HepG2 (cell line): ENCODE results near the gene VPS18. TPM values are rescaled to one million over a fixed set of nuclear protein-coding genes. Genes with fewer than 3 reads are reported as not detected.
A peak's percentile ranks its signal among the peaks of the same experiment; 100 is the strongest.

ENCODE experiments used
- ATAC-seq: fragments of 200-7000 bp; cut with Tn5 transposase; 3 replicates; pipeline ENCODE4 v1.9.1; 2020; ENCODE audit warnings: mild to moderate bottlenecking, moderate library complexity
- BruUV-seq: library from RNA; stranded (reverse); fragments of 400-500 nt; replicated peaks from 2 replicates; lab custom pipeline; 2021; lab: Mats Ljungman, UMichigan
- CTCF ChIA-PET: fragments of 300-600 bp; formaldehyde crosslinking; extraction: SDS; loops from one replicate; lab custom pipeline; 2021; ENCODE audit warnings: low total read pairs, inconsistent platforms, low intra/inter-chr PET ratio; lab: Yijun Ruan, JAX
- POLR2A ChIA-PET: fragments of 350-600 bp; sonication (Branson Sonifier 250); formaldehyde crosslinking; loops from one replicate; lab custom pipeline; 2020; ENCODE audit warnings: antibody characterized with exemption, inconsistent platforms; lab: Yijun Ruan, JAX
- DNase-seq: peaks from one replicate; pipeline ENCODE4 v3.0.0-alpha.2; 2015; ENCODE audit warnings: low spot score
- FAIRE-seq: peaks from 3 replicates; lab custom pipeline; 2011; peaks lifted over from hg19 to GRCh38; lab: Jason Lieb, UNC
- H2AFZ ChIP-seq: one replicate; pipeline ENCODE4 v1.6.1; 2011; ENCODE audit warnings: low read length, inconsistent platforms
- H3K27ac ChIP-seq: fragments of 300-600 bp; 3 replicates; pipeline ENCODE4 v1.8.0; 2011; ENCODE audit warnings: mixed run types, mild to moderate bottlenecking, mixed read lengths, low read length, inconsistent platforms; ENCODE audit not compliant: insufficient read depth; ENCODE audit errors: extremely low read length
- H3K27me3 ChIP-seq, 2 experiments: fragments of 200-600 bp in 1 of 2; 2 replicates in 1 of 2; 3 replicates in 1 of 2; pipeline versions ENCODE4 v1.6.0 to v1.8.0; 2011; ENCODE audit warnings: low read length in 2 of 2, mild to moderate bottlenecking in 2 of 2, moderate library complexity in 2 of 2, inconsistent platforms in 1 of 2; ENCODE audit not compliant: insufficient read depth in 2 of 2, control insufficient read depth in 1 of 2
- H3K36me3 ChIP-seq, 2 experiments: fragments of 200-600 bp in 1 of 2; replicated peaks in 1 of 2; 2 replicates in 1 of 2; 3 replicates in 1 of 2; pipeline versions ENCODE4 v1.5.1 to v1.8.0; 2011; ENCODE audit warnings: low read length in 2 of 2, inconsistent platforms in 1 of 2; ENCODE audit not compliant: insufficient read depth in 2 of 2, control insufficient read depth in 1 of 2
- H3K4me1 ChIP-seq: 2 replicates; pipeline ENCODE4 v1.5.1; 2012; ENCODE audit warnings: low read length, inconsistent platforms; ENCODE audit not compliant: insufficient read depth
- H3K4me2 ChIP-seq: 2 replicates; pipeline ENCODE4 v1.6.0; 2011; ENCODE audit warnings: low read depth, low read length, inconsistent platforms
- H3K4me3 ChIP-seq, 3 experiments: fragments of 200-600 bp in 1 of 3; sonication (generic), shearing (Covaris generic) in 1 of 3; replicated peaks in 1 of 3; 2 replicates each; pipeline ENCODE4 v1.5.1; 2011 to 2016; ENCODE audit warnings: low read length in 3 of 3, inconsistent platforms in 2 of 3, low read depth in 2 of 3, mild to moderate bottlenecking in 2 of 3, control low read depth in 1 of 3, mixed read lengths in 1 of 3; ENCODE audit not compliant: insufficient read depth in 1 of 3
- H3K79me2 ChIP-seq: one replicate; pipeline ENCODE4 v1.6.1; 2011; ENCODE audit warnings: low read length, inconsistent platforms; ENCODE audit not compliant: insufficient read depth
- H3K9ac ChIP-seq: 2 replicates; pipeline ENCODE4 v1.6.0; 2011; ENCODE audit warnings: mild to moderate bottlenecking, low read depth, low read length, inconsistent platforms; ENCODE audit not compliant: insufficient read depth
- H3K9me3 ChIP-seq: 2 replicates; pipeline ENCODE4 v1.5.1; 2012; ENCODE audit warnings: mild to moderate bottlenecking, low read length
- H4K20me1 ChIP-seq: 2 replicates; pipeline ENCODE4 v1.6.0; 2011; ENCODE audit warnings: inconsistent platforms, mild to moderate bottlenecking, low read length, moderate library complexity; ENCODE audit not compliant: insufficient read depth
- CEBPB ChIP-seq: IDR thresholded peaks from 2 replicates; pipeline ENCODE4 v1.6.1; 2011; ENCODE audit warnings: low read depth, low read length, improper control_type of control experiment, borderline replicate concordance
- GTF3A ChIP-seq: sonication (generic); formaldehyde crosslinking; conservative IDR thresholded peaks from 2 replicates; pipeline ENCODE4 v1.4.0; 2020; ENCODE audit warnings: mild to moderate bottlenecking, missing genetic modification reagents
- IRF2 ChIP-seq: IDR thresholded peaks from 2 replicates; pipeline ENCODE4 v1.6.1; 2018; ENCODE audit warnings: missing genetic modification reagents, missing compliant biosample characterization
- MAZ ChIP-seq, 2 experiments: sonication (generic) in 1 of 2; formaldehyde crosslinking in 1 of 2; IDR thresholded peaks; 2 replicates each; pipeline versions ENCODE4 v1.5.0 to v1.6.1; 2012 to 2020; ENCODE audit warnings: low read depth in 2 of 2, mild to moderate bottlenecking in 2 of 2, borderline replicate concordance in 1 of 2, improper control_type of control experiment in 1 of 2, low read length in 1 of 2, missing genetic modification reagents in 1 of 2, moderate library complexity in 1 of 2
- NCOA1 ChIP-seq: sonication (generic); formaldehyde crosslinking; IDR thresholded peaks from 2 replicates; pipeline ENCODE4 v1.9.0; 2021; ENCODE audit warnings: missing genetic modification reagents
- NR2F6 ChIP-seq, 2 experiments: IDR thresholded peaks; 2 replicates each; pipeline ENCODE4 v1.6.1; 2016; ENCODE audit warnings: antibody characterized with exemption in 1 of 2, mild to moderate bottlenecking in 1 of 2
- PAF1 ChIP-seq: IDR thresholded peaks from 2 replicates; pipeline ENCODE4 v1.6.1; 2016; ENCODE audit warnings: missing genetic modification reagents, missing compliant biosample characterization
- RBM22 ChIP-seq: fragments of 200-400 bp; formaldehyde crosslinking; optimal IDR thresholded peaks from 2 replicates; pipeline ENCODE3; 2017; ENCODE audit warnings: mild to moderate bottlenecking, low read length, moderate library complexity
- RFX1 ChIP-seq: fragments of 450-650 bp; IDR thresholded peaks from 2 replicates; pipeline ENCODE4 v1.6.1; 2017
- TEAD3 ChIP-seq: optimal IDR thresholded peaks from 2 replicates; pipeline ENCODE3; 2016; ENCODE audit warnings: borderline replicate concordance
- THAP7 ChIP-seq: sonication (generic); formaldehyde crosslinking; IDR thresholded peaks from 2 replicates; pipeline ENCODE4 v1.8.1; 2023; ENCODE audit warnings: mild to moderate bottlenecking, missing genetic modification reagents
- ZMYM2 ChIP-seq: sonication (generic); formaldehyde crosslinking; IDR thresholded peaks from 2 replicates; pipeline ENCODE4 v1.8.0; 2022; ENCODE audit warnings: mild to moderate bottlenecking, missing genetic modification reagents
- ZNF616 ChIP-seq: sonication (generic); formaldehyde crosslinking; IDR thresholded peaks from 2 replicates; pipeline ENCODE4 v1.5.0; 2020; ENCODE audit warnings: low read depth, mild to moderate bottlenecking, missing genetic modification reagents
- ZNF710 ChIP-seq: sonication (generic); formaldehyde crosslinking; IDR thresholded peaks from 2 replicates; pipeline ENCODE4 v1.5.0; 2020; ENCODE audit warnings: mild to moderate bottlenecking, missing genetic modification reagents, borderline replicate concordance
- ZNF883 ChIP-seq: sonication (generic); formaldehyde crosslinking; IDR thresholded peaks from 2 replicates; pipeline ENCODE4 v1.5.1; 2020; ENCODE audit warnings: mild to moderate bottlenecking, missing genetic modification reagents; ENCODE audit errors: not compliant biosample characterization
- WGBS: methylation state at CpG from one replicate; pipeline ENCODE4 v1.1.6; 2017; ENCODE audit warnings: low lambda C conversion rate; 5-methylcytosine and 5-hydroxymethylcytosine counted together
- in situ Hi-C: cut with HindIII; loops from 2 replicates; pipeline ENCODE4 v1.10.0; 2017; ENCODE audit warnings: low pct_unique_long_range_greater_than_20kb; ENCODE audit not compliant: extremely low pct_ligation_motif_present
- intact Hi-C: fragments of 100-400 bp; cut with micrococcal nuclease; formaldehyde crosslinking; loops from one replicate; pipeline ENCODE4 v1.10.0; 2022; ENCODE audit not compliant: unreplicated experiment
- polyA plus RNA-seq, 8 experiments: library from polyadenylated mRNA; depleted of rRNA in 3 of 8; stranded (reverse) in 7 of 8; unstranded in 1 of 8; fragments of >200 nt; fragmentation: Illumina TruSeq in 4 of 8; extraction: Trizol in 4 of 8; gene quantifications; 2 replicates each; pipeline versions ENCODE4 v1.2.1 to v1.2.3, GENCODE V29; 2011 to 2016; ENCODE audit warnings: low read depth in 4 of 8, missing spikeins in 1 of 8, mixed read lengths in 1 of 8; ENCODE audit not compliant: insufficient read depth in 1 of 8
- total RNA-seq, 5 experiments: library from RNA; depleted of rRNA; stranded (reverse); fragments of >200 nt; fragmentation: Illumina TruSeq; extraction: Trizol; gene quantifications; 2 replicates each; pipeline ENCODE4 v1.2.3, GENCODE V29; 2016; ENCODE audit warnings: low read depth in 1 of 5
- TF ChIP-seq, protein P1 (sequence below): IDR thresholded peaks from 2 replicates; pipeline ENCODE4 v1.6.1; 2016; ENCODE audit warnings: missing compliant biosample characterization, missing genetic modification reagents, borderline replicate concordance
- TF ChIP-seq, protein P2 (sequence below): conservative IDR thresholded peaks from 2 replicates; pipeline ENCODE4 v1.6.1; 2018; ENCODE audit warnings: missing genetic modification reagents

VPS18 gene
- total and polyA plus RNA-seq, 2 of the 13 experiments (the other 11 are each of a cell fraction or from before 2014, with no cell fraction given), result 5.8 to 17.0 TPM

GRCh38 chr15:40909662-40910630, 15.7 kb downstream of the VPS18 start:
- Histone ChIP-seq H3K4me3 (peak overlapping the region; percentile 29 to 60 (median 33)), H3K9ac (no peak overlapping the region; the same call in 1 of the 2 replicates), H3K4me1 (peaks cover 70% of the 10 kb centered on the region), H3K27me3 (no peaks in the 10 kb centered on the region; a peak in 1 of 5 replicates), H3K9me3 (no peaks in the 10 kb centered on the region), H2AFZ (no peak overlapping the region), H3K4me2 (peak overlapping the region; percentile 84), H3K36me3 (no peaks in the 10 kb centered on the region), H3K27ac (no peak overlapping the region), H4K20me1 (no peaks in the 10 kb centered on the region), H3K79me2 (no peaks in the 10 kb centered on the region)
- FAIRE-seq (peak; percentile 23), ATAC-seq (peak; percentile 18), DNase-seq (peak; percentile 75)
- in situ Hi-C loops (loop anchor here (5.0 kb wide), 1 partner anchor 112 kb away; no protein-coding TSS in a partner anchor), intact Hi-C loops (loop anchor here (2.0 to 5.0 kb wide), 3 partner anchors 19 to 422 kb away; partner anchors contain the start of genes DLL4, NUSAP1 and OIP5)
- ChIA-PET POLR2A (interaction anchor here (0.8 to 1.3 kb wide), 4 partner anchors 9 to 23 kb away, joined by 3 to 6 read pairs (median 4); partner anchors contain the start of genes DLL4 and VPS18), CTCF (no interaction called here)
- BruUV-seq, result no TSS peak
- WGBS, result 20% methylated on average over 17 of the region's 17 CpGs
- TF ChIP-seq ZNF616, result no peak
- TF ChIP-seq THAP7, result no peak
- TF ChIP-seq, protein P1, sequence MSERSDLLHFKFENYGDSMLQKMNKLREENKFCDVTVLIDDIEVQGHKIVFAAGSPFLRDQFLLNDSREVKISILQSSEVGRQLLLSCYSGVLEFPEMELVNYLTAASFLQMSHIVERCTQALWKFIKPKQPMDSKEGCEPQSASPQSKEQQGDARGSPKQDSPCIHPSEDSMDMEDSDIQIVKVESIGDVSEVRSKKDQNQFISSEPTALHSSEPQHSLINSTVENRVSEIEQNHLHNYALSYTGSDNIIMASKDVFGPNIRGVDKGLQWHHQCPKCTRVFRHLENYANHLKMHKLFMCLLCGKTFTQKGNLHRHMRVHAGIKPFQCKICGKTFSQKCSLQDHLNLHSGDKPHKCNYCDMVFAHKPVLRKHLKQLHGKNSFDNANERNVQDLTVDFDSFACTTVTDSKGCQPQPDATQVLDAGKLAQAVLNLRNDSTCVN (CRISPR knock-in tag), result no peak
- TF ChIP-seq RBM22, result no peak
- TF ChIP-seq NCOA1 (CRISPR knock-in tag), result no peak
- 0 out of 2 replicates have a peak, but pooled peaks have one; percentile 29 for TF ChIP-seq ZMYM2 (CRISPR knock-in tag)
- TF ChIP-seq, protein P2, sequence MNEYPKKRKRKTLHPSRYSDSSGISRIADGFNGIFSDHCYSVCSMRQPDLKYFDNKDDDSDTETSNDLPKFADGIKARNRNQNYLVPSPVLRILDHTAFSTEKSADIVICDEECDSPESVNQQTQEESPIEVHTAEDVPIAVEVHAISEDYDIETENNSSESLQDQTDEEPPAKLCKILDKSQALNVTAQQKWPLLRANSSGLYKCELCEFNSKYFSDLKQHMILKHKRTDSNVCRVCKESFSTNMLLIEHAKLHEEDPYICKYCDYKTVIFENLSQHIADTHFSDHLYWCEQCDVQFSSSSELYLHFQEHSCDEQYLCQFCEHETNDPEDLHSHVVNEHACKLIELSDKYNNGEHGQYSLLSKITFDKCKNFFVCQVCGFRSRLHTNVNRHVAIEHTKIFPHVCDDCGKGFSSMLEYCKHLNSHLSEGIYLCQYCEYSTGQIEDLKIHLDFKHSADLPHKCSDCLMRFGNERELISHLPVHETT, result no peak
- TF ChIP-seq TEAD3 (CRISPR knock-in tag), result peak; percentile 63
- TF ChIP-seq IRF2 (CRISPR knock-in tag), result no peak
- no peak for TF ChIP-seq RFX1
- 0 out of 2 replicates have a peak, but pooled peaks have one; percentile 16 for TF ChIP-seq ZNF710 (CRISPR knock-in tag)
- peak; percentile 95 for TF ChIP-seq NR2F6 (IDR thresholded peaks at IDR 0.05)
- TF ChIP-seq NR2F6 (CRISPR knock-in tag; IDR thresholded peaks at IDR 0.05), result peak; percentile 96
- no peak for TF ChIP-seq PAF1 (CRISPR knock-in tag)
- peak; percentile 84; the same call in 1 of the 2 replicates for TF ChIP-seq CEBPB
- TF ChIP-seq MAZ (IDR thresholded peaks at IDR 0.05; ENCODE audit: borderline replicate concordance, low read depth, low read length), result no peak
- no peak for TF ChIP-seq MAZ (CRISPR knock-in tag; IDR thresholded peaks at IDR 0.05; ENCODE audit: low read depth)
- no peak for TF ChIP-seq ZNF883 (CRISPR knock-in tag)
- TF ChIP-seq GTF3A (CRISPR knock-in tag), result no peak
